Mesothelial cell of epicardium (in vitro differentiated cells): ENCODE results near the gene RCL1. TPM values are rescaled to one million over a fixed set of nuclear protein-coding genes. Genes with fewer than 3 reads are reported as not detected.

Source experiments
- DNase-seq, 2 experiments: peaks; one replicate each; pipeline ENCODE4 v3.0.0; 2021; ENCODE audit warnings: low spot score in 2 of 2; ENCODE audit not compliant: unreplicated experiment in 2 of 2
- H3K27ac Mint-ChIP-seq: 2 replicates; pipeline ENCODE4 v1.8.0; 2021; ENCODE audit warnings: mixed read lengths
- H3K27me3 Mint-ChIP-seq: 2 replicates; pipeline ENCODE4 v1.8.0; 2021; ENCODE audit warnings: low read depth, mixed read lengths
- H3K36me3 Mint-ChIP-seq: 2 replicates; pipeline ENCODE4 v1.8.0; 2021; ENCODE audit warnings: mixed read lengths
- H3K4me1 Mint-ChIP-seq: 2 replicates; pipeline ENCODE4 v1.8.0; 2021; ENCODE audit warnings: mixed read lengths
- H3K4me3 Mint-ChIP-seq: 2 replicates; pipeline ENCODE4 v1.8.0; 2021; ENCODE audit warnings: mild to moderate bottlenecking, moderate library complexity, mixed read lengths
- H3K9me3 Mint-ChIP-seq: 2 replicates; pipeline ENCODE4 v1.8.0; 2021; ENCODE audit warnings: mixed read lengths
- total RNA-seq: library from RNA; stranded (reverse); gene quantifications from 3 replicates; pipeline ENCODE4 v1.2.1, GENCODE V29; 2021
- TF ChIP-seq, protein P1 (sequence below): fragments of 200-600 bp; sonication (generic); IDR thresholded peaks from one replicate; pipeline ENCODE4 v1.5.0; 2021; ENCODE audit warnings: antibody characterized with exemption; ENCODE audit not compliant: unreplicated experiment

RCL1 gene
- total RNA-seq, 1 donor from 2014 or later: 21.2 TPM

DNA sequence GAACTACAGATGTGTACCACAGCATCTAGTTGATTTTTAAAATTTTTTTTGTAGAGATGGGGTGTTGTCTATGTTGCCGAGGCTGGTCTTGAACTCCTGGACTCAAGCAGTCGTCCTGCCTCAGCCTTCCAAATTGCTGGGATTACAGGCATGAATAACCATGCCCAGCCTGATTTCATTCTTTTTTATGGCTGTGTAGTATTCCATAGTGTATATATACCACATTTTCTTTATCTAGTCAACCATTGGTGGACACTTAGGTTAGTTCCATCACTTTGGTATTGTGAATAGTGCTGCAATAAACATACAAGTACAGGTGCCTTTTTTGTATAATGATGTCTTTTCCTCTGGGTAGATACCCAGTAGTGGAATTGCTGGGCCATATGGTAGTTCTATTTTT is 3.8 kb downstream of the RCL1 start:
- H3K27me3 Mint-ChIP-seq: no peaks in the 10 kb centered on the region
- no peak overlapping the region for H3K4me3 Mint-ChIP-seq
- no peaks in the 10 kb centered on the region for H3K36me3 Mint-ChIP-seq
- TF ChIP-seq, protein P1, sequence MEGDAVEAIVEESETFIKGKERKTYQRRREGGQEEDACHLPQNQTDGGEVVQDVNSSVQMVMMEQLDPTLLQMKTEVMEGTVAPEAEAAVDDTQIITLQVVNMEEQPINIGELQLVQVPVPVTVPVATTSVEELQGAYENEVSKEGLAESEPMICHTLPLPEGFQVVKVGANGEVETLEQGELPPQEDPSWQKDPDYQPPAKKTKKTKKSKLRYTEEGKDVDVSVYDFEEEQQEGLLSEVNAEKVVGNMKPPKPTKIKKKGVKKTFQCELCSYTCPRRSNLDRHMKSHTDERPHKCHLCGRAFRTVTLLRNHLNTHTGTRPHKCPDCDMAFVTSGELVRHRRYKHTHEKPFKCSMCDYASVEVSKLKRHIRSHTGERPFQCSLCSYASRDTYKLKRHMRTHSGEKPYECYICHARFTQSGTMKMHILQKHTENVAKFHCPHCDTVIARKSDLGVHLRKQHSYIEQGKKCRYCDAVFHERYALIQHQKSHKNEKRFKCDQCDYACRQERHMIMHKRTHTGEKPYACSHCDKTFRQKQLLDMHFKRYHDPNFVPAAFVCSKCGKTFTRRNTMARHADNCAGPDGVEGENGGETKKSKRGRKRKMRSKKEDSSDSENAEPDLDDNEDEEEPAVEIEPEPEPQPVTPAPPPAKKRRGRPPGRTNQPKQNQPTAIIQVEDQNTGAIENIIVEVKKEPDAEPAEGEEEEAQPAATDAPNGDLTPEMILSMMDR: no peak
- DNase-seq: no peak
- H3K9me3 Mint-ChIP-seq: no peaks in the 10 kb centered on the region
- no peak overlapping the region for H3K27ac Mint-ChIP-seq
- H3K4me1 Mint-ChIP-seq: peaks cover 31% of the 10 kb centered on the region

DNA sequence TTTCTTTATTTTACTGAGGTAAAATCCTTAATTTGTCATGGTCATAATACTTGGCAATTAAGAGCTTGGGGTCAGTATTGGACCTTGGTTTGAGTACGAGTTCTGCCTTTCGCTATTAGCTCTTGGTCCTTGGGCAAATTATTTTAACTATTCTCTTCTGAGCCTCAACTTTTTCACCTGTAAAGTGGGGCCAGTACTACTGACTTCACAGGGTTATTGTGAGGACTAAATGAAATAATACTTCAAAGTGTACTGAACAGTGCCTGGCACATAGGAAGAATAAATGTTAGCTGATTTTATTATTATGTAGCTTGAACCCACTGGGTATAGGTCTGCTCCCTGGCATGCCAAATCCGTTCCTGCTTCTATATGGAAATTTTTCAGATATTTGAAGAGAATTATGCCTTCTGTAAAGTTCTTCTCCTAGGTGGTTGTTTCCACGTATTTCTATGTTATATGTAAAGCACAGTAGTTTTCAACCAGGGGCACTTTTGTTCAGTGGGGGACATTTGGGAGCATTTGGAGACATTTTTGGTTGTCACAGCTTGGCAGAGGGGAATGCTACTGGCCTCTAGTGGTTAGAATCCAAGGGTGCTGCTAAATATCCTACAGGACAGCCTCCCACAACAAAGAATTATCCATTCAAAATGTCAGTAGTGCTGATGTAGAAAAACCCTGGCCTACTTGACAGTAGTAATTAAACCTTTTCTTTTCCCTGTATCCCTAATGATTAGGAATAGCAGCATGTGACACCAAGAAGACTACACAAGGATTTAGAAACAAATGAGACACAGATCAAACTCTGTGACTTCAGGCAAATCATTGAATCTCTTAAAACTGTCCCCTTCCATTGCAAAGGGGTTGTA is 4.5 kb downstream of the RCL1 start:
- H3K4me1 Mint-ChIP-seq: peaks cover 26% of the 10 kb centered on the region
- no peaks in the 10 kb centered on the region for H3K27me3 Mint-ChIP-seq
- H3K36me3 Mint-ChIP-seq: no peaks in the 10 kb centered on the region
- TF ChIP-seq, protein P1: peak; percentile 46
- H3K9me3 Mint-ChIP-seq: no peaks in the 10 kb centered on the region
- no peak for DNase-seq
- H3K4me3 Mint-ChIP-seq: no peak overlapping the region
- H3K27ac Mint-ChIP-seq: peak overlapping the region; percentile 21

DNA sequence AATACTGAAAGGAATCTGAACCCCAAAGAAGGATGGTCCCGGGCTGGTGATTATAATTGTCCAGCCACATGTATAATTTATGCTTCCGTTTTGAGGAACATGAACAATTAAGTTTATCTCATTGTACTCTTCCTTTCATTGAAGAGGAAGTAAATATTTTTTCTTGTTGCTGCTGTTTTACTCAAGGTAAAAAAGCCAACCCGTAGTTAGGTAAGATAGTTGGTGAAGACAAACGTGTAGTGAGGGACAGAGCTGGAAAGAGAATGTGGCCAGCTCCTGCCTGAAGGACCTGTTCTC is 5.1 kb downstream of the RCL1 start:
- H3K27ac Mint-ChIP-seq: peak overlapping the region; percentile 21
- H3K4me1 Mint-ChIP-seq: peaks cover 26% of the 10 kb centered on the region
- DNase-seq: no peak
- TF ChIP-seq, protein P1: no peak
- no peaks in the 10 kb centered on the region for H3K27me3 Mint-ChIP-seq
- H3K36me3 Mint-ChIP-seq: no peaks in the 10 kb centered on the region
- no peaks in the 10 kb centered on the region for H3K9me3 Mint-ChIP-seq
- no peak overlapping the region for H3K4me3 Mint-ChIP-seq

DNA sequence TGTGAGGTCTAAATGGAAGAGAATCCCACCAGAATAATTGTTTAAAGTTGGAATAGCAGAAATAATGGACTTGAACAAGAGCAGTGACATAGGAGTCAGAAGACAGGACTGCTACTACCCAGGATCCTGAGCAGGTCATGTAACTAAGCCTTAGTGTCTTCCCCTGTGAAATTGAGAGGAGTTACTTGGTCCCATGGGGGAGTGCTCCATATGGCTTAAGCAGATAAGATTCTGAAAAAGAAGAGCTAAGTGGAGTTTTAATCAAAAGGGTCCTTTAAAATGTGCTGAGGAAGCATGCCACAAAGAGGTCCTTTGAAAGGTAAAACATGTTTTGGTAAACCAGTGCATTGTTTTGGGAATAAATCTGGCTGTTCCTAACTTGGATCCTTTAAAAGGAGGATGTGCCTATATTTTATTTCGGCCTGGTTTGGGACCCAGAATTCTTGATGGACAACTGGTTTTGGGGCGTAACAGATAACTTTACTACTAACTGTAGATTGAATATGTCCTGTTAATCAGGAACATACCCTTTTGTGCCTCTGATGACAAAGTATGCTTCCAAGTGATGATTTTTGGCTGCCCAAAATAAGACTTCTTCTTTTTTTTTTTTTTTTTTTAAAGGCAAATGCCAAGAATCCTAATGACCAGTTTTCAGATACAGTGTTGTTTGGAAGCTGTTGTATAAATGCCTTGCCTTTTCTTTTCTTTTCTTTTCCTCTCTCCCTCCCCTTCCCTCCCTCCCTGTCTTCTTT is 5.7 kb downstream of the RCL1 start:
- H3K27ac Mint-ChIP-seq: peak overlapping the region; percentile 5
- no peaks in the 10 kb centered on the region for H3K36me3 Mint-ChIP-seq
- no peaks in the 10 kb centered on the region for H3K9me3 Mint-ChIP-seq
- H3K4me1 Mint-ChIP-seq: peaks cover 26% of the 10 kb centered on the region
- no peak overlapping the region for H3K4me3 Mint-ChIP-seq
- no peak for DNase-seq
- TF ChIP-seq, protein P1: no peak
- no peaks in the 10 kb centered on the region for H3K27me3 Mint-ChIP-seq

DNA sequence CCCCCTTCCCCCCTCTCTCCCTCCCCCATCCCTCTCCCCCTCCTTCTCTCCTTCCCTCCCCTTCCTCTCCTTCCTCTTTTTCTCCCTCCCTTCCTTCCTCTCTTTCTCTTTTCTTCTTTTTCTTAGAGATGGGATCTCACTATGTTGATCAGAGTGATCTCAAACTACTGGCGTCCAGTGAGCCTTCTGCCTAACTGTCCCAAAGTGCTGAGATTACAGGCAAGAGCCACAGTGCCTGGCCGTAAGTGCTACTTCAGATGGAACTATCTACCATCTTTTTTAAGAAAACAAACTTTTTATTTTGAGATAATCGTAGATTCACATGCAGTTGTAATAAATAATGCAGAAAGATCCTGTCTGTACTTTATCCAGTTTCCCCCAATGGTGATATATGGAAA is 6.3 kb downstream of the RCL1 start:
- H3K27me3 Mint-ChIP-seq: no peaks in the 10 kb centered on the region
- DNase-seq: no peak
- H3K36me3 Mint-ChIP-seq: no peaks in the 10 kb centered on the region
- H3K4me3 Mint-ChIP-seq: no peak overlapping the region
- peak overlapping the region; percentile 84 for H3K27ac Mint-ChIP-seq
- peaks cover 23% of the 10 kb centered on the region for H3K4me1 Mint-ChIP-seq
- TF ChIP-seq, protein P1: no peak
- H3K9me3 Mint-ChIP-seq: no peaks in the 10 kb centered on the region
